KBM-7 (cell line): Measurements from ENCODE around the gene PABPN1L.

Source experiments
- DNase-seq: peaks from one replicate; pipeline ENCODE4 v3.0.0-alpha.2; 2015
- in situ Hi-C: fragments of 300-500 bp; cut with MboI; formaldehyde crosslinking; loops from 2 replicates; pipeline ENCODE4 v1.14.3; 2020; ENCODE audit warnings: low sequenced_read_pairs, low pct_unique_long_range_greater_than_20kb, mixed read lengths

The PABPN1L gene

DNA sequence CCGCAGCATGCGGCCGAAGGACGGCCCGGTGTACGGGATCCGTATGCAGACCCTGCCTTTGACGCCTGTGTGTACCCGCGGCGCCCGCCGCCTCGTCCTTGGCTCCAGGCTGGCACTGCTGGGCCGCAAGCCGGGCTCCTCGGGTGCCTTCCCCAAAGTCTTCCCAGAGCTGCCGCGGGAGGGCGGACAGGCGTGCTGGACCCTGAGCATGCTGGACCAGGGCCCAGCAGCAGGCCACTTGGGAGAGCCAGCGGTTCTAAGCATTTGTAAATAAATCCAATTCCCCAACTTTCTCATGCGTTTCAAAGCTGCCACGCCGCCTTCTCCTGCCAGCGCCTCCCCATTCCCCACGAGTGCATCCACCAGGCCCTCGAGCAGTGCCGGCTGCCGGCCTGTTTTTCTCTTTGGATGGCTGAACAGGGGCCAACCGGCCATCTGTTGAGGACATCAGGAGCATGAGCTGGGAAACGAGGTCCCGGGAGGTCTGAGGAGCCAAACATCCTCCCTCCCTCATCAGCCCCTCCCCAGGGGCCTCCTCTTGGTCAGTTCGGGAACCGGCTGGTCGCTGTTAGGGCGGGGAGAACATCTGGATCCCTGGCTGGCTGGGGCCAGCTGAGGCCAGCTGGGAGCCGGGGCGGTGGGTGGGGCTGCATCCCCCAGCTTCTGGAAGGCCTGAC, 20.5 kb upstream of the PABPN1L start:
- in situ Hi-C loops, result no loop called here
- DNase-seq, result no peak

DNA sequence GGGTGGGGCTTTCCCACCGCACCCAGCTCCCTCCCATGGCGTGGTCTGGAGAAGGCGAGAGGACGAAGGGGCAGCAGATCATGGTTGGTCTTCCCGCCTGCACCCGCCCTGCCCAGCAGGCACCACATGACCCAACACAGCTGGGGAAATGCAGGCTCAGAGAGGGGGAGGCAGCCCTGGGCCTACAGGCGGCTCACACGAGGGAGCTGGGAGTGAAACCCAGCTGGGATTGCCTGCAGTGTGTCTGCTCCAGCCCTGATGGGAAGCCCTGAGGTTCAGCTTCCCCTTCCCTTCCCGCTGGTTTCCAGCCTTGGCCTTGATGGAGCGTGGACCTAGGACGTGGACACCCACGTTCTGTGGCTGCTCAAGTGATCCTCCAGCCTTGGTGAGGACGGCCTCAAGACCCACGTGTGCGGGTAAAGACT, 20.0 kb upstream of the PABPN1L start:
- in situ Hi-C loops, result no loop called here
- DNase-seq, result no peak

DNA sequence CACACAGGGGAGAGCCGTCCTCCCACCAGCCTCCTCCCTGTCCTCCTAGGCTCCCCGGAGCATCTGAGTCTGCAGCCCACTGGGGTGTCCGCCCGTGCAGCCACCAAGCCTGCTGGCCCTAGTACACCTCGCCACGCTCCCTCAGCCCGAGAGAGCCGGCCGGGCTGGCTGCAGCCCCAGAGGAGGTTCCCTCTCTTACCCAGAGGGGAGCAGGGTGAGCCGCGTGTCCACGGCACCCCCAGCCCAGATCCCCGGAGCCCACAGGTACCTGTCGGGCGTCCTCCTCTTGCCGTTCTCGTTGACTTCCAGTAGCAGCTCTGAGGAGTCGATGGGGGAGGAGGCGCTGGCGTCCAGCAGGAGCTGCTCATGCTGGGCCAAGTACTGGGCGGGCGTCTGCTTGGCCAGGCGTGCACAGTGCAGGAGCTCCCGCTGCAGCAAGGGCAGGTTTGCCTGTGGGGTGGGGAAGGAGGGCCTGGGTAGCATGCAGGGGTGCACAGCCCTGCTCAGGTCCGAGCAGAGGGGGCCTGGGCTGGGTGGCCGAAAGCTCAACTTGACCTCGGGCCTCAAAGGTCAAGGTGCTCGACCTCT, 19.3 kb upstream of the PABPN1L start:
- in situ Hi-C loops, result no loop called here
- DNase-seq, result no peak

DNA sequence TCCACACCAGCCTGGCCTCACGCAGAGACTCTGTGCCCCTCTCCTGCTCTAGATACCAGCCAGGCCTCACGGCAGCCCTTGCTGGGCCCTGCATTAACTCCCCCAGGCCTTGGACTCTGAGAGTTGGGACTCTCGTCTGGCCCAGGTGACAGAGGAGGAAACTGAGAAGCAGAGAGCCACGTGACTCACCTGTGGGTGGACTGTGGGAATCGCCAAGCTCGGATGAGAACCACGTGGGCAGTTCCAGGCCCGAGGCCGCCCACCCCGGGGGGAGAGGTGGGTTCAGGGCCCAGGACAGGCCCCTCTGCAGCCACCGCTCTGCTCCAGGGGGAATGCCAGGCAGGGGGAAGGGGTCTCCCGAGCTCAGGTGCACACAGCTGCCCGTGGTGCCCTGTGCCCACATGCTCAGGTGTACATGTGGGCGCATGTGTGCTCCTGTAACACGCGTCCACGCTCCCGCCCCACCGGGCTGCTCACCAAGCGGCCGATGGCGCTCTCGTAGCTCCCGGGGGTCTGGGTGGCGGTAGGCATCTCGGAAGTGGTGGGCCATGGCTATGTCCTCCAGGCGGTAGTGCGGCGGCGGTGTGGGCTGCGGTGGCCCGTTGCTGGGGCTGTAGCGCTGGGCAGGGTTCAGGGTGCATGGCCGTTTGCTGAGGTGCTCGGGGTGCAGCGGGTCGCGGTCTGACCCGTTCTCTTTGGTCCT, 18.3 kb upstream of the PABPN1L start:
- in situ Hi-C loops, result no loop called here
- DNase-seq, result no peak

DNA sequence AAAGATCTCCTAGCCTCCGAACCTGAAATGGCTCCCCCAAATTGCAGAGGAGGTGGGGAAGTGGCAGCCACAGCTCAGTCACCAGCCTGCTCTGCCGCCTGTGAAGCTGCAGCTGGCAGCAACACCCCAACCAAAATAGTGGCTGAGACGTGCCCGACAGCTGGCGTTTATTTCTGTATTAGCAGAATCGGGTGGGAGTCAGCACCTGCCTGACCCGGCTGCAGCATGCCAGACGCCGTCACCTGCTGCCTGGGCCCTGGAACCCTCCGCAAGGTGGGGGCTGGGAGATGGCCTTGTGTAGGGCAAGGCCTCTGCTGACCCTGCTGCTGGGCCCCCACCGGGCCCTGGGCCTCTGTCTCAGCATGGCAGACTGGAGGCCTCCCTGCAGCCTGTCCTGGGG, 17.5 kb upstream of the PABPN1L start:
- no peak for DNase-seq

DNA sequence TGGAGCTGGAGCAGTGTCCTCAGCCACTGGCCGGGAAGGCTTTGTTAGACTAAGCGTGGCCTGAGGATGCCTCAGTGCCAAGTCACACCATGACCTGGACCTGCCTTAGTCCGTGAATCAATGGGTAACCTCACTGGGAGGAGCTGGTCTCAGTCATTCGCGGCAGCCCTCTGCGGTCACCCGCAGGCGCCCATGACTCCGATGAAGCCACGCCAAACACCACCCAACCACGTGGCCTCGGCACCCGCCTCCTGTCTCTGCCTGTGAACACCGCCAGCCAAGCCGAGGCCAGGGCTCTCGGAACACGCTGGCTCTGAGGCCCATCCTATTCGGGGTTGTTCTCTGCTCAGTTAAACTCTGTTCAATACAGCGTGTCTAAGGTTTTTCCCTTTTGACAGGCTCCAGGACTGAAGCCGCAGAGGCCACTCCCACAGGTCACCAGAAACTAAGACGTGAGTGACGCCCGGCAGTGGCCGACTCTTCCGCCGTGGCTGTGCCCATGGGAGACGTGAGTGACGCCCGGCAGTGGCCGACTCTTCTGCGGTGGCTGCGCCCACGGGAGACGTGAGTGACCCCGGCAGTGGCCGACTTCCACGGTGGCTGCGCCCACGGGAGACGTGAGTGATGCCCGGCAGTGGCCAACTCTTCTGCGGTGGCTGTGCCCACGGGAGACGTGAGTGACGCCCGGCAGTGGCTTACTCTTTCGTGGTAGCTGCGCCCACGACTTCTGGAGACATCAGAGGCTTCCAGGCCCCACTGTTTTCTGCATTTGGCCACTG, 16.8 kb upstream of the PABPN1L start:
- in situ Hi-C loops, result no loop called here
- DNase-seq, result no peak

More for the DNA sequence above, 17.5 kb upstream of the PABPN1L start:
- in situ Hi-C loops, result no loop called here

DNA sequence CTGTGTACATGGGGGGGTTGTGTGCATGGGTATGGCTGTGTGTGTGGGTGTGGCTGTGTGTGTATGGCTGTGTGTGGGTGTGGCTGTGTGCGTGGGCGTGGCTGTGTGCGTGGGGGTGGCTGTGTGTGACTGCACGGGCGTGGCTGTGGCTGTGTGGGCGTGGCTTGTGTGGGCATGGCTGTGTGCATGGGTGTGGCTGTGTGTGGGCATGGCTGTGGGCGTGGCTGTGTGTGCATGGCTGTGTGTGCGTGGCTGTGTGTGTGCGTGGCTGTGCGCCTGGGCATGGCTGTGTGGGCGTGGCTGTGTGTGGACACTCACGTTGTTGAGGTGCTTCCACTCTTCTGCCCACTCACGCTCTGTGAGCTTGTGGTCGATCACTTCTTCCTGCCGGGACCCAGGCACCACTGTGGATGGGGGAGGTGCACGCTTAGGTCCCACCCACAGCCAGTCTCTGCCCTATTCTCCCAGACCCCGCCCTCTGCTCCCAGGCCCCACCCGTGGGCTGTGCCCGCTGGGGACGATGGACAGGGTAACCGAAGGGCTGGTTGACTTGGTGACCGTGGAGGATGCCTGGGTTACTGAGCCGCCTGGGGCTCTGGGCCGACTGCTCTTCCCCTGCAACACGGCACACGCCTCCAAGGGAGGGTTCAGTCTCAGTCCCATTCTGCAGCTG, 16.0 kb upstream of the PABPN1L start:
- in situ Hi-C loops, result no loop called here
- peak; percentile 47 for DNase-seq

DNA sequence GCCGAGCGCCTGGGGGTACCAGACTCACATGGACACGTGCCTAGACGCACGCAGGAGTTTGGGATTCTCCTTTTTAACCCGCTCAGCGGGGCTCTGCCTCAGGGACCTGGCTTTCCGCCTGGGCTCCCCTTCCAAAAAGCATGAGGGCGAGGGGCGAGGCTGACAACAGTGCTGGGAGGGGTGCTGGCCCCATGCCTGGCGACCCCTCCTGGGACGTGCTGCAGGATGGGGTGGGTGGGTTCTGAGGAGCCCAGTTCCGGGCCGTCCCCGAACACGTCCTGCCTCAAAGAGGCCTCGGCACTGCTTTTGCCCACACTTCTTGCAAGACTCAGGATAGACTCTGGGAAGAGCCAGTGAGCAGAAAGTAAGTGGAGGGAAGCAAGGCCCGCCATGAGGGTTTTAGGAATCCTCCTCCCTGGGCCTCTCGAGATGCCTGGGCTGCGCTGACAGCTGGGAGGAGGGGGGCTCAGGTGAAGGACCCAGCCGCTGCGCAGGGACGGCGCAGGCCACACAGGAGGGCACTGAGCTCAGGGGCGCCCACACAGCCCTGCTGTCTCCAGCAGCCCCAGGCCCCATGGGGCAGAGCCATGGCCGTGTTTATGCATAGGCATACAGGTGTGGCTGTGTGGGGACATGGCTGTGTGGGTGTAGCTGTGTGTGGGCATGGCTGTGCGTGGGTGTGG, 15.4 kb upstream of the PABPN1L start:
- DNase-seq, result no peak
- in situ Hi-C loops, result no loop called here

DNA sequence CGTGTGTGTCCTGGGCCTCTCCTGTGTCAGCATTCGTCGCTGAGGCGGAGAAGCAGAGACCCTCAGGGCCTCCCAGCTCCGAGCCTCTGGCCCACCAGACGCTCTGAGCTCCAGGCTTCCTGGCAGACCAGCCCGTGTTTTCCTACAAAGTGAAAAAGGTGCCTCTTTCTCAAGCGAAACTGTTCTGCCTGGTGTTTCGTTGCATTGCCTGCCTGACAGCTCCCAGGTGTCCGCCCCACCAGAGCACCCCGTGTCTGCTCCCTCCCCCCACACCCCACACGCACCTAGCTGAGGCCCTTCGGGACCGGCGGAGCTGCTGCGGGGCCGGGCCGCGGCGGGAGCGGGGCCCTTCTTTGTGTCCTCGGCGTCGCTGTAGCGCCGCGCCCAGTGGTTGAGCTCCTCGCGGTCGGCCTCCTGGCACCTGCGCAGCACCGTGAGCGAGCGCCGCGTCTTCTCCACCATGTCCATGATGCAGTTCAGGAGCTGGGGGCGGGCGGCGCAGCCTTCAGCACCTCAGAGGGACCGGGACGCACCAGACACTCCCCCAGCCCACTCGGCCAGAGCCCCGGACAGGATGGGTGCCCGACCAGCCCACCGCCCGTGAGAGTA, 14.7 kb upstream of the PABPN1L start:
- in situ Hi-C loops, result no loop called here
- no peak for DNase-seq

DNA sequence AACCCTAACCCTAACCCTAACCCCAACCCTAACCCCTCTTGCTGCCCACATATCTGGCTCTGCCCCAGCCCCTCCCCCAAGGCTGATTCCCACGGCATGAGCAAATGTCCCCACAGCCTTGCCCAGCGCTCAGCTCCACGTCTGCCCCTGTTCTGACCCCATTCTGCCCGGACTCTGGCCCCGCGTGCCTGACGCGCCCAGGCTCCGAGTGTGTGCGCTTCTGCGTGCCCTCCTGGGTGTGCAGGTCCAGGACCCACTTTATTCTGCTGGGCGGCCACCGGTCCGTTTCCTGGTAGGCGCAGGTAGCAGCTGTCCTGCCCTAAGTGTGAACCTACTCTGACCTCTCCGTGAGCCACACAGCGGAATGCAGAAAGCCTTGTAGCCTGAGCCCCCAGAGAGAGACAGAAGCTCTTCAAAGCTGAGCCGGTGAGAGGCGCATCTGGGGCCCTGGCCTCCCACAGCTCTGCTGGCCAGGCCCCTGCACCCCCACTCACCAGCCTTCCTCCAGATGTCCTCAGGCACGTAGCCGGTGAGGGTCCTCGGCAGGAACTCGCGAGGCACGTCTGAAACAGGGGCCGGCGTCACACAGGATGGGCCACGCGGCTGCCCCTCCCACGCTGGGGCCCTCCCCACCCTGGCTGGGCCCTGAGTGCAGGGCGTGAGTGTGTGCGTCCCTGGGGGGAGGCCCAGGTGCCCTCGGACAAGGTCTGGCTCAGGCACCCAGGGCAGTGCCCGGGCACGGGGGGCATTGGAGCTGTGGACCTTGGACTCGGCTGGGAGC, 14.0 kb upstream of the PABPN1L start:
- DNase-seq, result no peak
- in situ Hi-C loops, result no loop called here

DNA sequence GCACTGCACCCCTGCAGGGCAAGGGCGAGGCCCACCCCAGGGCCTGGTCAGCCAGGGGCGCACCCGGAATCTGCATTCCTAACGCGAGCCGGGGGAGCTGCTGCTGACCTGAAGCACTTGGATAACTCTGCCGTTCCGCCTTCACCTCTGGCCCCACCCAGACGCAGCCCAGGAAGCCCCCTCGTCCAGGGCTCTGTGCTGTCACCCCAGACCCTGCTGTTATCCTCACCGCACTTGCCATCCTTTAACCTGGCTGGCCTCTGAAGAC, 13.3 kb upstream of the PABPN1L start:
- DNase-seq, result no peak
- in situ Hi-C loops, result no loop called here

DNA sequence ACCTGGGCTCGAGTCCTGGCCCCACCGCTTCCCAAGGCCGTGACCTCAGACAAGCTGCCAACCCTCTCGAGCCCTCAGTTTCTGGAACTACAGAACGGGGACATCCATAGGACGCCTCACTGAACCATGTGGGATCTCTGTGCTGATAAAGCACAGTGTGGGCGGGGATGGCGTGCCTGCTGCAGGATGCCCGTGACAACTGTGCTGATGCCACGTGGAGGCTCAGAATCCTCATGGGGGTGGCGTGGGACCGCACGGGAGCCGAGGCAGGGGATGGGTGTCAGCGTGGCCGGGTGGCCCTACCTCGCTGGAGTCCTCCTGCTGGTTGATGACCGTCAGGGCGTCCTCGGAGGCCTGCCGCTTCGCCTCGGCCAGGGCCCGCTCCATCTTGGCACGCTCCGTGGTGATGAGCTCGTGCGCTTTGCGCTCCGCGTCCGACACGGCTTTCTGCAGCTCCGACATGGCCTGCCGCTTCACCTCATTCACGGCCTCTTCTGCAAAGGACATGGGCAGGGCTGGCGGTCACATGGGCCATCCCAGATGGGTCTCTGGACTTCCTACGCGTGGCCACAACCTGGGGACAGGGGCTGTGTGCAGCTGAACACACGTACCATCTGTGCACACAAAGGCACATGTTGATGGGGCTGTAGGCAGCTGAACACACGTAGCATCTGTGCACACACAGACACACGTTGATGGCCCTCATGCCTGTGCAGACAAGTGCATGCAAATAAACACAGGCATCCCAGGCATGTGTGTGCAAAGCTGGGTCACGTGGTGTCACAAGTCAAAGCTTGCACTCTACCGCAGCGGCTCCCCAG, 12.7 kb upstream of the PABPN1L start:
- no peak for DNase-seq

DNA sequence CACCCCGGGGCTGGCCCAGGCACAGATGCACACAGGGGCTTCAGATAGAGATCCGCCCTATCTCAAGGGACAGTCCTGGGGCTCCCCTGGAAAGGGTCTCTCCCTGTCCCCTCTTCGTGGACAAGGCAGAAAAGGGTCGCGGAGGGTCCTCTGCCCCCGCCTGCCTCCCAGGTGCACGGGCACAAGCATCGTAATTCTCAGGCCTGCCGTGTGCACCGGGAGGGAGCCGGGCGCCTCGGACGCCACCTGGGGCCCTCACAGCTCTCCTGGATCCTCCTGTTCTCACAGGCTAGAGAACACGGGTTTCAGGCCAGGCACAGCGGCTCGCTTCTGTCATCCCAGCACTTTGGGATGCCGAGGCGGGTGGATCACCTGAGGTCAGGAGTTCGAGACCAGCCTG, 11.9 kb upstream of the PABPN1L start:
- DNase-seq, result no peak
- in situ Hi-C loops, result no loop called here

More for the DNA sequence above, 12.7 kb upstream of the PABPN1L start:
- in situ Hi-C loops, result no loop called here

DNA sequence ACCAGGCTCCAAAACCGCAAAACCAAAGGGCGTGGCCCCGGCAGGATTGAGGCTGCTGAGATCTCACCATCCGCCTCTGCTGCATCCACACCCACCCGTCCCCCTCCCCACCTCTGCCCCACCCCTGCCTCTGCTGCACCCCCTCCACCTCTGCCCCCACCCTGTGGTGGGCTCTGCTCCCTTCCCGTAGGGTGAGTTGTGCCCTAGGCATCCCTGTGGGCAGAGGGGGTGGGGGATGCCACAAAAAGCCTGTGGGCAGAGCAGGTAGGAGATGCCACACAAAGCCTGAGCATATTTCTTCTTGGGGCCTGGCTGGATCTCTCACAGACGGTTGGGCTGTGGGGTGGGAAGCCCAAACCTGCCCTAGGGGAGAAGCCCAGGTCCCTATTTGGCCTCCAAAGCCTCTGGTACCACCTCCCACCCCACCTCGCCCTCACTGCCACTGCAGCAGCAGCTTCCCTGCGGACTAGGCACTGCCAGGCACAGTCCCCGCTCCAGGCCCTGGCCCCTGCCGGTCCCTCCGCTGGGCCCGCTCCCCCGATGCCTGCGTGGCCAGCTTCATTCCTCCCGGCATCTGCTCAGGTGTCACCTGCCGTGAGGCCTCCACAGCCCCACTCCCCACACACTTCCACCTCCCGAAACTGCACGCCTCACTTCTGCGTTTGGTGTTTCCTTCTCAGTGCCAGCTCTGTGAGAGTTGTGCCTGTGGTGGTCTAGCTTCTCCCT, 11.3 kb upstream of the PABPN1L start:
- in situ Hi-C loops, result no loop called here
- no peak for DNase-seq

DNA sequence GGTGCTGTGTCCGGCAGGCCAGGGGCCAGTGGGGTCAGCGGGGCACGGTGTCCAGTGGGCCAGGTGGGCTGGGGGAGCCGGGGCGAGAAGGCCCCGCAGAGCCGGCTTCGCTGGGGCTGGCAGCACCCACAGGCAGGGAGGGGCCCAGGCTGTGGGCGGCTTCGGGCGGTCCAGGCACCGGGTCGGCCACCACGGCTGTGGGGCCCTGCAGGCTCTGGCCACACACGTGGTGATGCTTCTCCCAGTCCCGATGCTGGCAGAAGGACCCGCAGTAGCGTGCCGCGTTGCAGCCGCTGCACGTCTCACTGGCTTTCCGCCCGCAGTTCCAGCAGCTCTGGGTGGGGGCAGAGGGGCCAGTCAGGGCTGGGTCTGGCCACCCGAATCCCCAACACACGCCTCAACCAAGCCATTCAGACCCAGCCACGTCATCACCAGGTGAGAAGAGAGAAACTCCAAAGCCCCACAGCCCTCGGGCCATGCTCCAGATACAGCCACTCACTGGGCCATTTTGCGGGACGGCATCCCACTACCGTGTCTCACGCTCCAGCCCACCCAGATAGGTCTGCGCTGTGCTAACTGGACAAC, 10.6 kb upstream of the PABPN1L start:
- no peak for DNase-seq
- in situ Hi-C loops, result no loop called here

DNA sequence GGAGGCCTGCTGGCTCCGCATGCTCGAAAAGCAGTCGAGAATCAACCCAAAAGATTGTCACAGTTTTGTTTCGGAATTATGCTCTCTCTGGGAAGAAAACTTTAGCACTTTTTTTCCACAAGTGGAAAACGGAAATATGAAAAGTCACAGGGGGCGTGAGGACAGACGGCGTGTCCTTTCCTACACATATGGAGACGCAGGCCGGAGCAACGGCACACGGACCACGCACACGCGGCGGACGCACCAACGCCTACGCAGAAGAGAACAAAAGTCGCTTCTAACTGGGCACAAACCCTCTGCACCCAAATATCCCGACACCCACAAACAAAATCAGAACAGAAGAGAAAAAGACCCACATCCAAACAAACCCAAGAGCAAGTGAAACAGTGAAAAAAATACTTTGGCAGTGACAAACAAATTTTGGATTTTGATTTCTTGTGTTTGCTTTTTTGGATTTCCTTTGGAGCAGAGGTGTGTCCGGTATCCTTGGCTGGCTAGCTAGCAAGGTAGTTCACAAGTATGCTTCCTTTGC, 9.3 kb upstream of the PABPN1L start:
- no peak for DNase-seq
- in situ Hi-C loops, result no loop called here
